HG02763 (cell line): ENCODE data around the gene TIMP3.

ENCODE experiments used
- ATAC-seq: cut with Tn5 transposase; IDR thresholded peaks from one replicate; pipeline ENCODE4 v1.9.1; 2021; ENCODE audit warnings: mild to moderate bottlenecking, moderate library complexity; ENCODE audit not compliant: unreplicated experiment

Gene TIMP3

GRCh38 chr22:32785321-32786026 is 16.0 kb upstream of the TIMP3 start:
- ATAC-seq, result no peak

DNA sequence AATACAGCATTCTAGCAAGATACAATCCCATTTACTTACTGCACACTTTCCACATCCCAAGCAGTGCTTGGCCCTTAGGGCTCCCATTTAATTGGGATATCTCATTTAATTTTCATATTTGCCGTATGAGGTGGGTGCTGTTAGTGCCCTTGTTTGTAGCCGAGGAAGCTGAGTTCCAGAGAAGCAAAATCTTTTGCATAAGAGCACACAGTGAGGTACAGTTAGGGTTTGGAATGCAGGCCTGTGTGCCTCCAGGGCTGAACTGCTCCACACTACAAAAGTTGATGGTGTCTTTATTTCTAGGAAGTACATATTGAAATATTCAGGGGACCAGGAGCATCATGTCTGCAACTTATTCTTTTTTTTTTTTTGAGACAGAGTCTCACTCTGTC is 15.5 kb upstream of the TIMP3 start:
- ATAC-seq, result no peak

GRCh38 chr22:32788904-32789624 is 12.4 kb upstream of the TIMP3 start:
- no peak for ATAC-seq

DNA sequence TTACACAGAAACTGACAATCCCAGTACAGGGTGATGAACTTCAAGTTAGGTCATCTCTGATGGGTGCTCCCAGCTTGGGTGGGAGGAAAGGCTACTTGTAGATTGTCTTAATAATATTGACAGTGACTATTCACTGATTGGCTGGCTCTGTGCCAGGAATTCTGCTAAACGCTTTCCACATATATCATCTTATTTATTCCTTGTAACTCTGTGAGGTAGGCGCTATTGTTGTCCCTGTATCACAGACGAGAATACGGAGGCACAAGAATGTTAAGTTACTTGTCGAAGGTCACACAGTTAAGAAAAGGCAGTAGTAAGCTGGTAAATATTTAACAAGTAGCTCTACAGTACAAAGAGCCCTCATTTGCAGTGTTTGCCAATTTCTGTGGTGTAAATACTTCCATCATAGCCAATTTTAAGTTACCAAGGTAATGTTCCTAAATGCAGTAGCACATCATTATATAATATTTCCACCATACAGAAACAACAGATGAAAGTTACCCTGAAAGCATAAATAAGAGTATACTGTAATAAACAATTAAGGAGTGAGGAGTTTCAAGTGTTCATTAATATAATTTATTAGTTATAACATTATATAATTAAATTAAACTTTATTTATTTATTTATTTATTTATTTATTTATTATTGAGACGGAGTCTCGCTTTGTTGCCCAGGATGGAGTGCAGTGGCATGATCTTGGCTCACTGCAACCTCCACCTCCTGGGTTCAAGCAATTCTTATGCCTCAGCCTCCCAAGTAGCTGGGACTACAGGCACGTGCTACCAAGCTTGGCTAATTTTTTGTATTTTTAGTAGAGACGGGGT is 11.5 kb upstream of the TIMP3 start:
- no peak for ATAC-seq

DNA sequence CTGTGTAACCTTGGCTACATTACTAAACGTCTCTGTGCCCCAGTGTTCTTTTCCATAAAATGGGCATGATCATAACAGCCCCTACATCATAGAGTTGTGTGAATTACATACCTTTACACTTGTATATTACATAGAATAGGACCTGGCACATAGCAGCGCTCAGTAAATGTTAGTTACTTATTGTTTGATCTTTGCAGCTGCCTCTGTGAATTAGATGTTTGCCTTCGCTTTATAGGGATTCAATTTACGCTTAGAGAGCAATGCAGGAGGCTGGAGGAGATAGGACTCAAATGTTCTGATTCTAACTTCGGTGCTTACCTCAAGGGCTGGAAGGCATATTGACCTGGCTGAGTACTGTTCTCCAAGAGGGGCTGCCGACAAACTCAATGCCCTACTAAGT is 10.4 kb upstream of the TIMP3 start:
- no peak for ATAC-seq

GRCh38 chr22:32791485-32791884 is 10.0 kb upstream of the TIMP3 start:
- ATAC-seq, result no peak

DNA sequence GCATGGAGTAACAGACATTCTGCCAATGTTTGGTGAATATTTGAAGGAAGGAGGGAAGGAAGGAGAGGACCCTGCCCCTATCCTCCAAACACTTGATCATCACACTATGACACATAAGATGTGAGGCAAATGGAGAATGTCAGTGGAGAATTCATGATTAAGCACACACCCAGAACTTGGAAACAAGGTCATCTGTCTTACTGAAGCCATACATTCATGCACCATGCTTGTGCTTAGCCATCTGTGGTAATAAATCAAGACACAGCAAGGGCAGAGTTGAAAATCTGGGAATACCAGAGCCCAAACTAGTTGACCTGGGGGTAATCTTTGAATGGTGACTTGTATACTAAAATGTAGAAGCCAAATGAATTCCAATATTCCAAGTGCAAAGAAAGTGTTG is 7.9 kb upstream of the TIMP3 start:
- no peak for ATAC-seq

DNA sequence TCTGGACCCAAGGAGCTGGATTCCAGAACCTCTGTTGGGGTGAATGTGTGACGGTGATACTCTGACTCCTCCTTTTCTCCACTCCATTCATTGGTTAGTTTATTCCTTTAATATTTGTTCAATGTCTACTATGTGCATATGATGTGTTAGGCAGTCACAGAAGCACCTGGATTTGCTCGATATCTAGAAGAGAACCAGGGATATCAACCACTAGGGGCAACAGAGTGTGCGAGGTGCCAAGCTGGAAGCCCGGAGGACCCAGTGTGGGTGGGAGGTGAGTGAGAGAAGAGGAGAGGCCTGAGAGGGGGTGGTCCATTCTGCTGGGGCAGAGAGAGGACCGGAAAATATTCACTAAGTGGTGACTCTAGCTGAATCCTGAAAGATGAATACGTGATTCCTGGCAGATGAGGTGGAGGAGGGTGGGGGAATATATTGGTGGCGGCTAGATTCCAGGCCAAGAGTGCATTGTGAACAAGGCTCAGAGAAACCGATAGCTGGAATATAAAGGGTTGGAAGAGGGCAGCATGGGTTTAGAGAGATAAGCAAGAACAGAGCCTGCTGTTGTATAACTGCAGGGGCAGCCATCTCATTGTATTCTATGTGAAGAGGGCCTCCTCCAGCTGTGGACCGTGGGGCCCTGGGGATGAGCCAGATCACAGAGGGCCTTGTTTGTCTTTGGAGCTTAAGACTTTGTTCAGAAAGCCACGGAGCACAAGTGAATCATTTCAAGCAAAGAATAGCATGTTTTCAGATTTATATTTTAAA is 6.9 kb upstream of the TIMP3 start:
- ATAC-seq, result no peak

- no peak for ATAC-seq
Observed at GRCh38 chr22:32795214-32795596, 6.3 kb upstream of the TIMP3 start.

DNA sequence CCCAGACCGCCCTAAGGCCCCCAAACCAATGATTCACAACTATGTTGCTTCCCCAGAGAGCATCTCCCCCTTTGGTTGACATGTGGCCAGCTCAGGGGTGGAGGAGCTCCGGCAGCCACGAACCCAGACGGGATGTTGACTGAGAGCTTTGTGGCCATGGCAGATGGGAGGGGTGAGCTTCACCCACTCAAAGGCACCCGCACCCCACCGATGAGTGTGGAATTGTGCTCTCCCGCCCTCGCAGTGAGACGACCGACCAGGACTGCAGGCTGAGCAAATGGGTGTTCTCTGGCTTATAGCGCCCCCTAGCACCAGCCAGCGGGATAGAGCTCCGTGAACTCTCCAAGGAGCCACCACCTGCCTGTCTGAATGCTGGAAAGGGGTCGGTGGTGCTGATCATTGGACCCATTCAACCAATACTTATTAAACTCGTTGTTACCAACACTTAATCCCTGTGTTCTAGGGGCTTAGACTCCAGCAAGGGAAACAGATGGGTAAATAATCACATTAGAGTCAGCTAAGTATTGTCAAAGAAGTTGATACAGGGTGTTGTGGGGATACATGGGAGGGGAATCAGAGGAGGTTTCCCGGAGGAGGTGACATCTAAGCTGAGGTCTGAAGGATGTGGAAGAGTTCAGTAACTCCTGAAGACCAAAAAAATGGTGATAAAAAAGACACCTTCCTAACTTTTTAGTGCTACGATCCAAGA is 4.5 kb upstream of the TIMP3 start:
- no peak for ATAC-seq

GRCh38 chr22:32799496-32799895 is 2.0 kb upstream of the TIMP3 start:
- no peak for ATAC-seq

DNA sequence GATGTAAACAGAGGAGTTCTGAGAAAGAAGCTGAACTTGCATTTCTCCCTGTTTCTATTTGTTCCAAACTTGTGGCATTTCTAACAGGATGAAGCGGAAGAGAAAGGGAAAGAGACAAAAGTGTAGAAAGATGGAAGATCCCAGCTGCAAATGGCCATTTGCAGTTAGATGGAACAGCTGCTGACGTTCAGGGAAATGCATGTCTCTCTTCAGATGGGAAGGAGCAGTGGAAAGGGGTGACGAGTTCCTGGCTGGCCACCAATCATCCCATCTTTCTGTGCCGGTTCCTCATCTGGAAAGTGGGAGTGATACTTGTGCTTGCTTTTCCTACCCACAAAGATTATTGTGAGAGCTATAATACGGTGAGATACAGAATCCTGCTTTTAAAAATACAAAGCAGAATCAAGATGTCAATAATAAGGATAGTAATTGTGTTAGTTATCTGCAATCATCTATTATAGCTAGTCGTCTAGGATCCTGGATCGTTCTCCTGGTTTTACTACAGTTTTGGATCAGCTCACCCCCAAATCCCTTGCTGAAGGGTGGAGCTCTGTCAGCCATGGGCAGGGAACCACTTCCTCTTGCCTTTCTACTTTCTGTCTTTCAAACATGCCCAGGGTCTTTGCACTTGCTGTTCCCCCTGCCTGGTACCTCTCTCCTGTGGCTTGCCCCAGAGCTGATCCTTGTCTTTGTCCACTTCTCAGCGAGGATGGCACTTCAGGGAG is 1.2 kb upstream of the TIMP3 start:
- no peak for ATAC-seq

DNA sequence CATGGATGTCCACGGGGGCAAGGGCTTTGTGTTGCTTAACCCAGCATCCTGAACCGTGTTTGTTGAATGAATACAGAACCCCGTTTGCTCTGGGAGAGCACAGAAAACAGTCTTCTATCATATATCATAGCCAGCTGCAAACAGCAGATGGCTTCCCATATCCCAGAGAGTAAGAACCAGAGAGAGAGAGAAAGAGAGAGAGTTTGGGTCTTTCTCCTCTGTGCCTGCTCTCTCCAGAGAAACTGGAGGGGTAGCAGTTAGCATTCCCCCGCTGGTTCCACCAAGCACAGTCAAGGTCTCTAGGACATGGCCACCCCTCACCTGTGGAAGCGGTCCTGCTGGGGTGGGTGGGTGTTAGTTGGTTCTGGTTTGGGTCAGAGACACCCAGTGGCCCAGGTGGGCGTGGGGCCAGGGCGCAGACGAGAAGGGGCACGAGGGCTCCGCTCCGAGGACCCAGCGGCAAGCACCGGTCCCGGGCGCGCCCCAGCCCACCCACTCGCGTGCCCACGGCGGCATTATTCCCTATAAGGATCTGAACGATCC is 440 bp upstream of the TIMP3 start:
- ATAC-seq, result no peak

- ATAC-seq, result no peak
Observed at GRCh38 chr22:32802237-32802765, 796 bp downstream of the TIMP3 start.

GRCh38 chr22:32803020-32803737 is 1.7 kb downstream of the TIMP3 start:
- no peak for ATAC-seq

- ATAC-seq, result no peak
Observed at GRCh38 chr22:32803738-32804435, 2.4 kb downstream of the TIMP3 start.

DNA sequence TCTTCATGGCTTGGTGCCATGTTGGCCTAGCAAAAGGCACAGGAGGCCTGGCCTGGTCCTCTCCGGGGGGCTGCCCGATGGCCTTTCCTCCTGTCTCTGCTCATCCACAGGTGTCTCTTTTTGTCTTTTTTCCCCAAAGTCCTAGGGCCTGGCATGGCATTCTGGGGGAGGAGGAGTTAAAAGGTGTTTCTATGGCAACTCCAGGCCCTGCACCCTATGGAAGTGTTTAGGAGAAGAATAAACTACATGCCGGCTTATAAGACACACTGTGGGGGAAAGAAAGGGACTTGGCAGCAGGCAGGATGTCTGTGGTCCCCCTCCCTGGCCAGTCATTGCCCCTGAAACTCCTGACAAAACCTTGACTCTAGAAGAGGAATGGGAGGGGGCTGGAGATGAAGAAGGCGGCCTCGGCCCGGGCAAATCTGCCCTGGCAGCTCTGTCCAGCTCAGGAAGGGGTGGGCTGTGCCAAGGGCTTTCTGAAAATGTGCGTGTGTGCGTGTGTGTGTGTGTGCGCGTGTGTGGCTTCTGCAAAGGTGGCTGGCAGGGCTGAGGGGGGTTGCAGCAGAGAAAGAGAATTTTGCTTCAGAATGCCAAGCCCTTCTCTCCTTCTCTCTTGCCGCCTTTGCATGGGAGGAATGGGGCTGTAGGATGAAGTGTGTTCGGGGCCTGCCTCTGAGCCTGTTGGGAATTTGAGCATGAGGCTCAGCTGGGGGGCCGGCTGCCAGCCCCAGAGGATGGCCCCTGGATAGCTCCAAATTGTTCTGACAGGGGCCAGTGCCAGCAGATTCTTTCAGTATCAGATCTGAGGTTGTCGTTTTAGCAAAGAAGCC is 3.2 kb downstream of the TIMP3 start:
- ATAC-seq, result no peak
